HG03354 (cell line): ENCODE data around the gene SEMA3G.

Source experiments
- ATAC-seq: cut with Tn5 transposase; IDR thresholded peaks from one replicate; pipeline ENCODE4 v1.9.1; 2021; ENCODE audit warnings: mild to moderate bottlenecking; ENCODE audit not compliant: unreplicated experiment, poor library complexity, severe bottlenecking

The SEMA3G gene

DNA sequence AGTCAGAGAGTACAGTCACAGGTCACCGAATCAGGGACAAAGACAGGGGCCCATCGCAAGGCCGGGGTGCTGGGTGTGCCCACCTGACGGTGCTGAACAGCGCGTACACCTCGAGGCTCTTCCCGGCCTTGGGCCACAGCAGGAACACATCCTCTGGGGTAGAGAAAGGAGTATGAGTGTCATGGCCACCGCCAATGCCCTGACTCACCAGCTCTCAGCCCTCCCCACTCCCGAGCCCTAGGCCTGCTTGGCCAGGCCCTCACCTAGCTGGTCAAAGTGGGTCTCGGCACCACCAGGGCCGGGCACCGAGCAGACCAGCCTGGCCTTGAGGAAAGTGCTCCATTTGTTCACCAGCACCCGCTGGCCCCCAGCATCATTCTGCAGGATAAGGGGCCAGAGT is 4.2 kb downstream of the SEMA3G start:
- ATAC-seq, result no peak

DNA sequence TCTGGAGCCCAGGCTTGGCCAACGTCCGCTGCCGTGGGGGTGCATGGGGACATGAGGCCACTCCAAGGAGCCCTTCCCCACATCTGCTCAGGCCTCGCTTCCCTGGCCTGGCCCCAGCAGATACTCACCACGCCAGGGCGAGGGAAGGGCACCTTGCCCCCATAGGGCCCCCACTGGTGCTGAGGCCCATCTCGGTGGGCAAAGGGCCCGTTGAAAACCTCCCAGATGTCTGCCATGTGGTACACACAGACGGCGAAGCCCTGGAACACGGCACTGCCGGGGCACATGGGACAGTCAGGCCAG is 4.7 kb downstream of the SEMA3G start:
- ATAC-seq, result no peak

DNA sequence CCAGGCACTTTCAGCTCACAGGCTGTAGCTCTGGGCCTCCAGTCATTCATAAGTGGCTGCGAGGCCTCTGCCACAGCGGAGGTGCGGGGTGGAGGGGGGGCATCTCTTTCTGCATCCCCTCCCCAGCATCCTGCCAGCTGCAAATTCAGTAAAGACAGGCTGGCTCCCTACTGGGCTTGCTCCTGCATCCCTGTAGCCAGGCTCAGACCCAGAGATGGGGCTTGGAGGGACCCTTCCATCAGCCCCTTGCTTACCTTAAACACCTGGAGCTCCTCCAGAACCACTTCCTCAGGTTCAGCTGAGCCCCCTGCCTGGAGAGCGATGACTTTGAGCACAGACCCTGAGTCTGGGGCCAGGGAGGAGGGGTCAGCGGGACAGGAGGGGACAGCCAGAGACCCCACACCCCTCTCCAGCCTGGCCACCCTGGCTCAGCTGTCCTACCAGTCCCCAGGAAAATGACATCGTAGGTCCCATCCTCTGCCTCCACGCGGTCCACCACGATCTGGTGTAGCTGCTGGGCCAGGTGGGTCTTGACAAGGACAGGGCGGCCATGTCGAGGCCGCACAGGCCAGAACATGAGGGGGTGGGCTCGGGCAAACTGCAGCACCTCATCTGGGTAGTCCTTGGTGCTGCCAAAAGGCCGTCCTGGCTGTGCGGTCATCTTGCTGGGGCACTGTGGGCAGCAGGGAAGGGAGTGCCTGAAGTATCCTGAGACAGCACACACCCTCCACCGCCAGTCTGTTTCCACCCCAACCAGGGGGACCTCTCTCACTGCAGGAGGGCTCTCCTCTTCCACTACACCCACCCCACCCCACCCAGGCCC is 5.3 kb downstream of the SEMA3G start:
- ATAC-seq, result no peak

DNA sequence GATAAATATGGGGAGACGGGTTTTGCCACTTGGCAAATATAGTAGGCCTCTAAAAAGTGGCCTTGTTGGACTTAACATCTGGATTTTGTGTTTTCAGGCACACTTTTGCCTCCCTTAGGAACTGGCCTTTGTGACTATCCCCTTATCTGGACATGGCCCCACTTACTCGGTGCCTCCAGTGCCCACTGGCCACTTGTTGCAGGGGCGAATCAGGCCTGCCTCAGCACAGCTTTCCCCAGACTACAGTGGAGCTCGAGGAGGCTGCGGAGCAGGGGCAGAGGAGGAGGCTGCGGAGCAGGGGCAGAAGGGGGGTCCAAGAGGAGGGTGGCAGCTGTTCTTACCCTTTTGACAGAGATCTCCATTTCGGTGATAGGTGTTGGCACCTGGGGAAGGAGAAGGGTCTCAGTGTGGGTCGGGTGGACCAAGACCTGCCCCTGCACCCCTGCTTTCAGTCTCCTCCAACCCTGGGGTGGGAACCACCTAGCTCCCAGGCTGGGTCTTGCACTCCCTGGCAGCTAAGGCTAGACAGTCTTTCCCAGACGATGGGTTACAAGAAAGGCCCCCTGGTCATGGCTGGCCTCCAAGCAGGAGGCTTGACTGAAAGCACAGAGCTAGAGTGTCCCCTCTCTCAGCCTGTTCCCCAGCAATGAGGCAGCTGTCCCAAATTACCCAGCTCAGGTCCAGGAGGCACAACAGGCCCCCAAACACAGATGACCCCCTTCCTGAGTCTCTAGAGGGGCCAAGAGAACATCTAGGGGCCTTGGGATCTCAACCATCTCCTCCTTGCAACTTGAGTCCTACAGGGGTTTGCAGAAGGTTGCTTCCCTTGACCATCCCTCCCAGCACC is 6.1 kb downstream of the SEMA3G start:
- no peak for ATAC-seq

DNA sequence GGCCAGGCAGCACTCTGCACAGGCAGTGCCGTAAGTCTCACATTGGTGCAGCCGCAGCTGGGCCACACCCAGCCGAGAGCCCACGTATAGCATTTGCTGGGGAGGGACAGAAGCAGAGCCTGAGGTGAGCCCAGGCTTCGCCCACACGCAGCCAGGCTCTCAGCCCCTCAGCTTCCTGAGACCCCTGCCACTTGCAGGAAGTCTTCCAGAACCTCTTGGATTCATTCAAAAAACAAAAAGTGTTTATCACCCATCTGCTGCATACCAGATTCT is 6.9 kb downstream of the SEMA3G start:
- no peak for ATAC-seq

DNA sequence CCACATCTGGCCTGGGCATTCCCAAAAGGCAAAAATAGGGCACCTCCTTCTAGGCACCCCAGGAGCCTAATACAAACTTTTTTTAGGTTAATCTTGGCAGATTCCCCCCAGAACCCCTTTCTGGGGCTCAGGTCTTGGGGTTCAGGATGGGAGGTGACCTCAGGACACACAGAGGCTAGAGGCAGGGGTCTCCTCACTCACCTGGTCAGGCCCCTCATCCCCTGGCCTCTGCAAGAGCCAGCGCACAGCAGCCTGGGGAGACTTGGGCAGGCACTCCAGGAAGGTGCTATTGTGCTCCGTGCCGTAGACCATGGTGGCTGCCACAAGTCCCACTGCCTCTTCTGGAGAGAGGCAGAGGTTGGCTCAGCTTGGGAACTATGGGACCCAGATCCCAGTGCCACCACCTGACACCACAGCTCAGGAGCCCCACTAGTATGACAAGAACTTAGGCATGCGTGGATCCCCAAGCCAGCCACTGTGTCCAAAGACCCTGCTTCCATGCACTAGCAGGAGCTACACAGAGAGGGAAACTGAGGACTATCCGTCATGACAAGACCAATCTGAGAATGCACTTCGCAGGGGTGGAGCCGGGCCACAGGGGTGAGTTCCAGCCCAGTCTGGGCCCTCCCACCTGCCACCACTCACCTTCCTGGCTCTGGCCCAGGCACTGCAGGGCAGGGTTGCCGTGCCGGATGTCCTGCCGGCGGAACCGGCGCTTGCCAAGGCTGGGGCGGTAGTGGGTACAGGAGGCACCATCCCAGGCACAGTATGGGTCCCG is 7.4 kb downstream of the SEMA3G start:
- ATAC-seq, result no peak

DNA sequence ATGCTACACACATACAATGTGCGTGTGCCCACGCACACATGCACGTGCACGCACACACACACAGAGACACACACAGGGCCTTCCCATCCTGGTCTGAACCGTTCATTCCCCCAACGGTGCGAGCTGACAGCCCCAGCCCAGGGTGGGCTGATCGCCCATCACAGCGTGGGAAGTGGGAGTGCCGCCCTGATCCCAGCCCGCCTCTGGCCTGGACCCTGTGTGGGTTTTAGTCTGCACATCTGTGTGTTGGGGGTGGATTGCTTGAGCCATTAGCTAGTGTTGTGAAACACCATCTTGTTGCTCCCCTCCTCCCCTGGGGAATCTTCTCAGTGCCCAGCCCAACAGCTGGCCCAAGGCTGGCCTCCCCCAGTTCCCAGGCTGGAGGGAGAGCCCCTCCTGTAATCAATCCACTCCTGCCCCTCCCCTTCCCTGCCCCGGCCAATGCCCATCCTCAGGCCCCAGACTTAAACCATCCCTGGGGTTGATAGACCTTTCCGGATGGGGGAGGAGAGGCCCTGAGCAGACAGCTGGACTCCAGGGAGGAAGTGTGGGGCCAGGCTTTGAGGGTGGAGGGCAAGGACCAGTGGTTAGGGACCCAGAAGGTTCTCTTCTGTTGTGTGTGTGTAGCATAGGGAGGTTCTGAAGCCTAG is 8.3 kb downstream of the SEMA3G start:
- no peak for ATAC-seq

DNA sequence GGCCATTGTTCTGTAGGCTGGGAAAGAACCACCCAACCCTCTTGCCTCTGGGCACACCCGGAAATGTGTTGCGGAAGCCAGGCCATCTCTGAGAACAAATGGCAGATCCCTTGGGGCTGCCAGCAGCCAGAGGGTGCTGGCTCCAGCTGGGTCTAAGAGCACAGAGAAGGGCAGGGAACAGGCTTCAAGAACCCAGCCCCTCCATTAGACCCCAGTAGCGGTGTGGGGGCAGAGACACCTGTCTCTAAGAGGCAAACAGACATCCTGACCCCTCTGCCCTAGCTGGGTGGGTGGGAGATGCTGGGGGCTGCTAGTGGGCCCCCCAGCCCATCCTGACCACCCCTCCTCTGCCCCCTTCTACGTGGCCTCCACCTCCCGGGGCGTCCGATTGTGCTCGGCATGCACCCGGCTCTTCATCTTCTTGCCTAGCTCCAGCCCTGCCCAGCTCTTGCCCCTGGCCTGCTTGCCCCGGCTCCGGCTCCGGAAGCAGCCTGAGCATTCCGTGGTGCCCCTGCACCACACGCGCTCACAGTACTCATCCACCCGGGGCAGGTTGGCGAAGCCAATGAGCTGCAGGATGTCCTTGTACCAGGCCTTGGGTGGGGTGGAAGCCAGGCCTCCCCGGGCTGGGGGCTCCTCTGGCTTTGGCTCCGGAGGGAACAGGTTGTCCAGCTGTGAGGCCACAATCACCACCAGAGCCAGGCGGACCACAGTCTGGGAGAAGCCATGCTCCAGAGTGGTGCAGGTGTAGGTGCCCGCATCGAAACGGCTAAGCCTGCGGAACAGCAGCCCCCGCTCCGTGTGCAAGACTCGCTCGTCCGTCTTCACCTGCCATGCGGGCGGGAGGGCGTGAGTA is 9.4 kb downstream of the SEMA3G start:
- ATAC-seq, result no peak

DNA sequence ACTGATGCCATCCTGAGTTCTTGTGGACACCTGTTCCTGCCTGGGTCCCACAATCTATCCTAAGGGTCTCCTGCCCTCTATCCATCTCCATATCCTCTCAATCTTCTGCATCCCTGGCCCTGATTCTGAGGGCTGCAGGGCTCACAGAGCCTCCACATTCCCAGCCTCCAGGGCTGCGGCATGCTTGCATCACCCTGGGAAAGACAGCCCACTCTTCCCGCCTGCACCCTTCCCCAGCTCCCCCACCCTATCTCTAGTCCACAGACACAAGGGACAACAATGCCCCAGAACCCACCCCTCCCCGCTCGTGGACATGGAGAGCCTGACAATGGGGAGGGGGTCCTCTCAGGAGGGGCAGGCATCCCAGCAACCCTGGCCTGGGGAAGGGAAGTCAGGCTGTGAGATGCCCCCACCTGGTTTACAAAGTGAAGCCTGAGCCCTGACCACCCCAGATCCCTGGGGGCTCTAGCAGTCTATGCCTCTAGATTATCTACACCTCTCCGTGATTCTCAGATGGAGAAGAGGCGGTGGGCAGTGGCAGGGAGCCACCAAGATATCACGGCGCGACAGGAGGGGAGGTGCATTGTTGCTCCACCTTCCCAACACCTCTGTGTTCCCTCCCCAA is 10.3 kb downstream of the SEMA3G start:
- ATAC-seq, result no peak

DNA sequence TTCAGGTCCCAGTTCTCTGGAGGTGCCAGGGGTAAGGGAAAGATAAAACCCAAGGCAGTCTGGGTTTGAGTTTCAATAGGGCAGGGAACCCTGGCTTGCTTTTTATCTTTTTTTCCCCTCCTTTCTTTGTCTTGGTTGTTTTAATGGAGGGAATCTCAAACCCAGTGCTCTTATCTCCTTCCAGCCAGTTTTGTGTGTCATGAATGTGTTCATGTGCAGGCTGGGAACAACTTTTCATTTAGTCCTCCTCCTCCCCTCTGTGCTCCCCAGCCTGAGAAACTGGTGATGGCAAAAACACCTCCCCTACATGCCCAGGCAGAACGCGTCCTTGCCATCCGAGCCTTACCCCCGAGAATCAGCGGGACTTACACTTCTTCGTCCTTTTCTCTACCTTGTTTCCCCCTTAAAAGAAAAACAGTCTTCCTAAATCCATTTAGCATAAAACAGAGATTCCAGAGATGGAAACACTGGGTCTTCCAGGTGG is 10.9 kb downstream of the SEMA3G start:
- no peak for ATAC-seq

DNA sequence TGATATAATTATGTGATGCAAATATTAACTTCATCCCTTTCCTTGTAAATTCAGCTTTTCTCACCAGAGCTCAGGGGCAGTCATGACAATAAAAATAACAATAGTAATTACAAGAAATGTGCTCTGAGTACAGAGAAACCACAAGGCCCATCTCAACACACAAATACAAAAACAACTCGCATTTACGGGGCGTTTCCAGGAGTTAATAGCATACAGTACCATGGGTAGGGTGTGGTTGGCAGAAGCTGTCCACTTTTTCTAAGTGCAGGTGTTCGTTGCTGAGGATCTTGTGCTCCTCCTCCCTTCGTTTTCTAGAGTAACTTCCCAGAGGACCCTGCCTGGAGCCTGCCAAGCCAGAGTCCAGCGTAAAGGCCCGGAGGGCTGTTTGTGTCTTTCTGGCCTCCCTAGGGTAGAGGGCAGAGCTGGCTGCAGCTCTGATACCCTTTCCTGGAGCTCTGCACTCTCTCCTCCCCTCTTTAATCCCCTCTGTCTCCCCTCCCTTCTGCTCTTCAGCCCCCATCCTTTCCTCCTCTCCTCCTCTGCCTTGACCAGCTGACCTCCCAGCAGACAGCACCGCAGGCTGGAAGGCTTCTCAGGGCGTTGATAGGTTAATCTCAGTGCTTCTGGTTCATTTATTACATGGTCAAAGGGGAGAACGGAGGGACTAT is 11.4 kb downstream of the SEMA3G start:
- no peak for ATAC-seq

DNA sequence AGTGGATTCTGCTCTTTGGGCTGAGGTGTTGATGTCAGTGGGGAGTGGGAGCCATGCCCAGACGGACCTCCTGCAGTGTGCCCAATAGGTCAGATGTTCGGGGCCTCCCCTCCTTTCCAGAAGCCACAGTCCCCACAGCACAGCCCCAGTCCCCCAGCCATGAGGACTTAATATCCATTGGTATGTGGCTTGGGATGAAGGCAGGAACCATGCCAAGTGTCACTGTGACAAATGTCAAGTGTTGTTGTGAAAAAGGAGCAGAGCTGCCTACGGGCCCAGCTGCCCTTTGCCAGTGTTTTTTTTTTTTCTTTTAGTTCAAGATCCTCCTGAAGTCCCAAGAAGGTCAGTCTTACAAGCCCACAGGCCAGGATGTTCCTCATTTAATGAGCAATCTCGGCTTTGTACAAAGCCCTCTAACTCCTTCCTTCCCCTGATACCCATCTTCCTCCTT is 12.2 kb downstream of the SEMA3G start:
- no peak for ATAC-seq

DNA sequence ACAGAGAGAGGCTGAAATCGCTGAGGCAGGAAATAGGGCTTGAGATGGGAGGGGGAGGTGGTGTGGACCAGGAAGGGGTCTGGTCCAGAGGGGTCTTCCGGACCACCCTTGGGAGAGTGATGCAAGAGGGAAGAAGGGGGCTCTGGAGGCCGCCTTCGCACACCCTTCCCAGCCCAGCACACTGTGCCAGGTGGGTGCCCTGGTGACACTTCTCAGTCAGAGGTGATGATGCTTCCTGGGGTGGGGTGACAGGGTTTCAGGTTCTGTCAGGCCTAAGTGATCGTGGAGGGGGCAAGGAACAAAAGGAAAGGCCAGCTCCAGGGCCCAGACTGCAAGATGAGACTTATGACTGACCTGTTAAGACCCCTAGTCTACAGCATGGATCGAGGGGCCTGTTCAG is 12.7 kb downstream of the SEMA3G start:
- no peak for ATAC-seq

DNA sequence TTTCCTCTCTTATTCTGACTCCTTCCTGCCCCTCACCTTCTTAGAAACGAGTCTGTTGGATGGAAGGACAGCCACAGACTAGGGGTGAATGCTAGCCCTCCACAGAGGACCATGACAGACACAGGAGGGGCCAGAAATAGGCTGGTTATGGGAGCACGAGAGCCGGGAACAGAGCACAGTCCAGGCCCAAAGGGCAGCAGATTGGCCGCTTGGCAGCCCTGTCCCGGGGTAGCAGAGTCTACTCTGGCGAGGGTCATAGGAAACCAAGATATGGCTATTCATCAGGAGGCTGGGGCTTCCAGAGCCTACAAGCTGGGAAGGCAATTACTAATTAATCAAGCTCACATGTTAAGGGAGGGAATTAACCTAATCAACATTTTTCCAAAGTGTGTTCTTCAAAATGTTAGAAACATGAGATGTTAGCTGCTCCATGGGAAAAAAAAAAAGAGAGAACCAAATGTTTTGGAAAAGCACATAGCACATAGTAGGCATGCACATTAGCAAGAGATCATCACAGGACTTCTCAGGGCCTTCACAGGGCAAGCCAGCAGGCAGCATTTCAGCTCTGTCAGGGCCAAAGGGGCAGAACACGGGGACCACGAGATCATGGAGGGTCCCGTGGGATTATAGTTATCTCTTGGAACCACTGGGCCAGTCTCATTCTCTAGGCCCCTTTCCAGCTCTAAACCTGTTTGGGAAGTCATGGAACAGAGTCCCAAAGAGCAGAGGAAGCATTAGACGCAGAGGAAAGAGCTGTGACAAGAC is 13.3 kb downstream of the SEMA3G start:
- no peak for ATAC-seq

DNA sequence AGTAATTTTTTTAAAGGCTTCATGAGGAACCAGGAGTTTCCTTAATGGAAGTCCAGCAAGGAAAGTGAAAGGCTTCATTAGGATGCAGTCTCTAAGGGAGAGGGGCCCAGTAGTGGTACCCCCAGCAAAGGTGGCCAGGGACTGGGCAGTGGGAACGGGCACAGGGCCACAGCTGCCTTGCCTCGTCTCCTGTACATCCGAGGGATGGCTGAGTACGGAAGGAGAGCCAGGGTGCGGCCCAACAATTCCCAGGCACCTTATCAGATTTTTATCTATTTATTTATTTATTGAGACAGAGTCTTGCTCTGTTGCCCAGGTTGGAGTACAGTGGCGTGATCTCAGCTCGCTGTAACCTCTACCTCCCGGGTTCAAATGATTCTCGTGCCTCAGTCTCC is 14.5 kb downstream of the SEMA3G start:
- no peak for ATAC-seq

DNA sequence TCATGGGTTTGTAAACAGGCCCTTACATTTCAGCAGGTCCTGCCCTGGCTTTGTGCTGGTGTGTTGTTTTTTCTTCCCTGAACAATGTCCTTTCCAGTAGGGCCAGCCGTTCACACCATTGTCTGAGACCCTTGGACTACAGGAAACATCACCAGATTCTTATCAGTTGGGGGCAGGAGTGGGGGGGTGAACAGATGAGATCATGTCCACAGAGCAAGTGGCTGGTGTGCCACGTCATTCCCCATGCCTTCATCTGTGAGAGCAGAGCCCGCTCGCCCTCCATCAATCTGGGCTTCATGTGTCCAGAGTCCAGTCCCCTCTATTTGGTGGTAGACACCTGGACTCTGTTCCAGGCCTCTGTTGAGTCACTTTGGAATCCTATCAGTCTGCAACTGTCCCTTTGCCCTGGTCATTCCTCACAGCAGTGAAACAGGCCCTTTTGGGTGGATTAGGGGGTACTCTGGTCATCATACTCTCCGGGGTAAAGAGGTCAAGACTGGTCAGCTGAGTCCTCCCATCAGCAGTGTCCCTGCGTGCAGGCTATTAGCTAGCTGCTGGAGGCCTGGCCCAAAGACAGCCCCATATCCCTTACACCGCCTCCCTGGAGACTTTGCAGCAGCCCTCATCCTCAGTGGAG is 15.0 kb downstream of the SEMA3G start:
- ATAC-seq, result no peak

DNA sequence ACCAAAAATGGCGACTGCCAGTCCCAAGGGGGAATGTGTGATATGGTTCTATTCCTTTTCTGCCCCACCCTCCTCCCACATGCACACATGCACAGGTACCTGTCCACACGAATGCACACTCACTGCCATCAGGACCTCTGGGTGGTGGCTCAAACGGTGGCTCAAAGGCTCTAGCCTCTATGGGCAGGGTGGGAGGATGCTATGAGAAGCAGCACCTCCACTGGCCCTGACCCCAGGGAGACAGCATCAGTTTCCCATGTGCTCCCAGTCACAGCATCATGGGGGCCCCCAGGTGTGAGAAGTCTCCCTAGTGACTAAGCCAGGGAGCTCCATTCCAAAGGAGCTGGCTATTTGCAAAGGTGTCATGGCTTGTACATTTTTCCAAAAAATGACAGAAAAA is 15.9 kb downstream of the SEMA3G start:
- ATAC-seq, result no peak
